ENCODE measurements around the gene CLIC5. TPM values are rescaled to one million over a fixed set of nuclear protein-coding genes. Genes with fewer than 3 reads are reported as not detected.
A peak's percentile ranks its signal among the peaks of the same experiment; 100 is the strongest.

The CLIC5 gene
- total RNA-seq, 1 donor from 2014 or later: 1.1 TPM

DNA sequence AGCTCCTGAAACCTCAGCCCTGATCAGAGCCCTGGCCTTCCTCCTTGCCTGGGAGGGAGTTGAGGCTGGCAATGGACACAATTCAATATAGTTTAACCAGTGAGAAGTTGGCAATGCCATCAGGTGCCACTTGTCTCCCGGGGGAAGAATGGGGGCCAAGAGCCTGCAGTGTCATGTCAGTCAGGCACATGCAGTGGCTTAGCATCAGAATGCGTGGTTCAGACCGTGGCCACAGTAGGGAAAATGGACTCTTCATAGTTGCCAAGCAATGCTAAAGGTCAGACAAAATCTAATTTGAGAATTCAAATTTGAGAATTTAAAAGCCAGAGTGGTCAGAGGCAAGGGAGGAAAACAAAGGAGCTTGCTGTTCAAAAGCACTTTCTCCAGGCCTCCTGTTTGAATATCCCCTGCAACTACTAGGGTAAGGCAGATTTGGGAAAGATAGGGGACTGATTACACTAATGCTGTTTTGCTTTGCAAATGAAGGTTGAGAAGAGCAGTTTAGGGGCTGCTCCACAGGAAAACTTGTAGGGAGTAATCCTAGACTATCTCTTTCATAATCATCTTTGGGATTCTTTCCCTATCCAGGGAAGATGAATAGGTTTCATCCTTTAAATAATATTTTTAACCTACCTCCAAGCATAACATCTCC, 33.1 kb upstream of the CLIC5 start:
- Mint-ChIP-seq H3K9me3 (no peaks in the 10 kb centered on the region), H3K4me3 (no peak overlapping the region), H3K27ac (no peak overlapping the region)

DNA sequence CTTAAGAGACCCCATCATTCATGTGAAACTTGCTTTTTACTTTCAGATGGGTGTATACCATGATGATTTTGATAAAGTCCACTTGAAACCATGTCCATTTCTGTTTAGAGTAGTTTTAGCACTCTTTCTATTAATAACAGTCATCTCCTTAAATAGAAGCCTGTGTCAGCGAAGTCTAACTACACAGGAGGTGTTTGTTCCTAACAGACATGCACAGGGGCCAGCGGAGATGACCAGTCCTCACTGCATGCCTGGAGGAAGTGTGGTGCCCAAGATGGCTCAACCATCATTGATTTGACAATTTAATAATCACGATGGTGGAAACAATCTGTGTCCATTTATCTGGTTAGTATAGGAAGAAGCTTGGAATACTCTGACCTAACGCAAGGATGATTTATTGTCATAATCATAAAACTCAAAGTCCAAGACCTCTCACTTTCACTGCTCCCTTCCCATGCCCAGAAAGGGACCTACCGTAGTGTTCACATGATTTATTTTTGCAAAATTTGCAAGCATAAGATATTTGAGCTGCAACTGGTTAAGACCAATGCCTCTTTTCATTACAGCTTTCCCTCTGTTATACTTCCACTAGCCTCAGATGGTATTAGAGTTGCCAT, 31.0 kb upstream of the CLIC5 start:
- no peaks in the 10 kb centered on the region for H3K36me3 Mint-ChIP-seq (ENCODE audit: low read depth)
- intact Hi-C loops (cut with micrococcal nuclease): no loop called here
- no peak overlapping the region for H3K4me3 Mint-ChIP-seq

More for the DNA sequence above, 33.1 kb upstream of the CLIC5 start:
- H3K36me3 Mint-ChIP-seq (ENCODE audit: low read depth): no peaks in the 10 kb centered on the region
- peaks cover 11% of the 10 kb centered on the region for H3K4me1 Mint-ChIP-seq
- no peak for DNase-seq
- intact Hi-C loops (cut with micrococcal nuclease): no loop called here
- peaks cover 1% of the 10 kb centered on the region for H3K27me3 Mint-ChIP-seq

DNA sequence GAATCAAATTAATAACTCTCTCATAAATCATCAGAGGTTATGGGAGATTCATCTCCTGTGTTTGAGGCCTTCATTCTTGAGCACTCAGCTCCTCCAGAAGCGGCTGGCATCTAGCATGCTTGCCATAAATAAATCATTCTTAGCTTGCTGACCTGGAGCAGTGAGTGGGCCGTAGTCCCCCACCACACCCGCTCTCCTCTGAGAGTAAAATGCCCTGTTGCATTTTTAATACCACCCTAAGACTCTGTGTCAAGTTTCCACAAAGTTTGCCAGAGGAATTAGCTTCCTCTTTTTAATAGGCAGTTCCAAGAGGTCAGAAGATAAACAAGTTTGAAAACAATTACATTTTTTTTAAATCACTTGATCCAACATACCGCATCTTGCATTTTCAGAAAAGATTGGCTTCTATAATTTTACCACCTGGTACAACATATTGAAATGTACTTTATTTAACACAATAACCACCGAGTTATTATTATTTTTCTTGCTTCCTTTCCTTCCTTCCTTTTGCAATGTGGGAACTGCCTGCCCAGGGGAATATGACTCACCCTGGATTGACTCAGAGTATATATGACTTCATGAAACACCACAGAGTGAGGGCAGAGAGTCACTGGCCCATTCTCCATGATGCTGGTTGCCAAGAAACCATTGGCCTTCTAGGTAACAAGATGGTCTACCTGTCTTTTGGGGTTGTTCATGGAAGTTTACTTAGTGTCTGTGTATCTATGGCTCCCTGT, 29.4 kb upstream of the CLIC5 start:
- no peak overlapping the region for H3K4me3 Mint-ChIP-seq
- H3K27me3 Mint-ChIP-seq: no peaks in the 10 kb centered on the region
- no peaks in the 10 kb centered on the region for H3K36me3 Mint-ChIP-seq (ENCODE audit: low read depth)
- no peak overlapping the region for H3K27ac Mint-ChIP-seq
- no peak for DNase-seq
- intact Hi-C loops (cut with micrococcal nuclease): no loop called here
- H3K4me1 Mint-ChIP-seq: peaks cover 3% of the 10 kb centered on the region
- no peaks in the 10 kb centered on the region for H3K9me3 Mint-ChIP-seq

More for the DNA sequence above, 31.0 kb upstream of the CLIC5 start:
- Mint-ChIP-seq H3K27me3 (peaks cover 1% of the 10 kb centered on the region), H3K9me3 (no peaks in the 10 kb centered on the region), H3K27ac (no peak overlapping the region), H3K4me1 (peaks cover 3% of the 10 kb centered on the region)
- no peak for DNase-seq

DNA sequence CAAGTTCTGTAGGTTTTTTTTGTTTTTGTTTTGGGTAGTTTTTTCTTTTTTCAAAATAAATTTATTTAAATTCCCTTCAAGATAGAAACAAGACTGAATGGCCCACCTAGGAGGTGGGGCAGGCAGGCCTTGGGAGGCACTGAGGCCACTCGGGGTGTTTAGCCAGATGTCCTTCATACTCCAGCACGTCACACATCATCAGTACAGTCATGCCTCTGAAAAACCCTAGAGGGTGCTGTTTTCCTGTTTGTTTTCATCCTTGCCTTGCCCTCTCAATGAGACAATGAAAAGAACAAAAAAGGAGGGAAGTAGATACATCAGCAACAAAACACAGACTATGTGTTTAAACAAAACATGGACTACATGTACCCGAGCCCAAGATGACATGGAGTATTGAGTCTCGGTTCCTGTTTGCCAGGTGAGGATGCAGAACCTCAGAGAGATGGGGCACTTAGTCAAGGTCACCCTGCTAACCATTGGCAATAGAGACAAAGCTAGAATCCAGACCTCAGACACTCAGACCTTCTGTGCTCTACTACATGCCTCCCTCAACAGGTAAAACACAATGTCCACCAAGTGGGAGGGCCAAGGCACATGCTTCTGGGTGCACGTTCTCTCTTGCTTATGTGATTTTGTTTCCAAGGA, 26.8 kb upstream of the CLIC5 start:
- no peak overlapping the region for H3K27ac Mint-ChIP-seq
- no peaks in the 10 kb centered on the region for H3K36me3 Mint-ChIP-seq (ENCODE audit: low read depth)
- no peaks in the 10 kb centered on the region for H3K9me3 Mint-ChIP-seq
- intact Hi-C loops (cut with micrococcal nuclease): loop anchor here (1.0 kb wide), 1 partner anchor 368 kb away; no protein-coding TSS in a partner anchor
- peaks cover 3% of the 10 kb centered on the region for H3K4me1 Mint-ChIP-seq
- DNase-seq: peak; percentile 73
- no peak overlapping the region for H3K4me3 Mint-ChIP-seq
- H3K27me3 Mint-ChIP-seq: no peaks in the 10 kb centered on the region

DNA sequence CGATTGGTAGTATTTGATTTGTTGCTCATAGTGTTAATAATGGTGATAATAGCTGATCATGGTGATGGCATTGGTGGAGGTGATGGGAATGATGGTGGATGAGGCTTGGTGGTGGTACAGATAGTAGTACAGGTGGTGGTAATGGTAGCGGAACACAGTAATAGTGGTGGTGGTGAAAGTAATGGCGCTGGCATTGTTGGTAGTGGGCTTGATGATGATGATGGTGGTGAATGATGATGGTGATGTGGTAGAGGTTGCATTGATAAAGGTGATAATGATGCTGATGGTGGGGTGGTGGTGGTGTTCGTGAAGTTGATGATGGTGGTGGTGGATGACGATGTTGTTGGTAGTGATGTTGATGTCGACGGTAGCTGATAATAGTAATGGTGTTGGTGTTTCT, 24.6 kb upstream of the CLIC5 start:
- no peaks in the 10 kb centered on the region for H3K27me3 Mint-ChIP-seq
- peak; percentile 27 for DNase-seq
- no peaks in the 10 kb centered on the region for H3K9me3 Mint-ChIP-seq
- no peak overlapping the region for H3K27ac Mint-ChIP-seq
- no peak overlapping the region for H3K4me3 Mint-ChIP-seq
- peaks cover 1% of the 10 kb centered on the region for H3K4me1 Mint-ChIP-seq
- H3K36me3 Mint-ChIP-seq (ENCODE audit: low read depth): no peaks in the 10 kb centered on the region
- intact Hi-C loops (cut with micrococcal nuclease): no loop called here

DNA sequence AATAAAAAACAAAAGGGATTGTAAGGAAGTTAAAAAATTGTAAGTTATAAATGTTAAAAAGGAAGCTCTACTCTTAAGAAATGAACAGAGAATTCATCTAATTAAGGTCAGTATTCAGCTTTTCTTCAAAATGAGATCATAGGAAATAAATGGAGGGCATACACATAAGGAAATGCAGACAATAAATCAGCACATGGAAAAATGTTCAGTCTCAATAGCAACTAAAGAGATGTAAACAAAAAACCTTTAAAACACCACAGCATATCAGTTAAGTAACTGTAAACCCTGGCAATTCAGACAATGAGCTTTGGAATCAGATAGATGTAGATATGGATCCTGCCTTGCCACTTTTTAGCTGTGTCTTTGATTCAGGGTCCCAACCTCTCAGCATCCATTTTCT, 24.0 kb upstream of the CLIC5 start:
- Mint-ChIP-seq H3K4me3 (no peak overlapping the region), H3K27ac (no peak overlapping the region), H3K27me3 (no peaks in the 10 kb centered on the region), H3K9me3 (no peaks in the 10 kb centered on the region), H3K36me3 (ENCODE audit: low read depth) (no peaks in the 10 kb centered on the region), H3K4me1 (no peaks in the 10 kb centered on the region)
- intact Hi-C loops (cut with micrococcal nuclease): no loop called here
- DNase-seq: no peak

DNA sequence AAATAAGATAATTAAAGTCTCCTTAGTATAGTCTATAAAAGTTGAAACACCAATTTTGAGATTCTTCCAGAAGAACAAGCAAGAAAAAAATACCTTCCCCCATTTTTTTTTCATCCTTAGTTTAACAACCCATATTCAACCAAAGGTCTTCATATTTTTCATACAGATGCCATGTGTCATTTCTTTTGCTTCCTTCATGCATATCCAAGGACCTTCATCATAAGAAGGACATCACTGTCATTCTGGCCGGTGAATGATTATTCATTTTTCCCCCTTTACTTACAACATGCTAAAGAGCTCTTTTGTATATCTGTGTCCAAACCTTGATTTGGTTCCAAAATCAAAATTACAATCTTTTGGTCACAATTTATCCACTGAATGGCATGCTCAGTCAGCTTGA, 21.3 kb upstream of the CLIC5 start:
- no peak overlapping the region for H3K4me3 Mint-ChIP-seq
- H3K27me3 Mint-ChIP-seq: no peaks in the 10 kb centered on the region
- no peak for DNase-seq
- no peaks in the 10 kb centered on the region for H3K36me3 Mint-ChIP-seq (ENCODE audit: low read depth)
- no peaks in the 10 kb centered on the region for H3K4me1 Mint-ChIP-seq
- H3K27ac Mint-ChIP-seq: no peak overlapping the region
- intact Hi-C loops (cut with micrococcal nuclease): no loop called here
- no peaks in the 10 kb centered on the region for H3K9me3 Mint-ChIP-seq

DNA sequence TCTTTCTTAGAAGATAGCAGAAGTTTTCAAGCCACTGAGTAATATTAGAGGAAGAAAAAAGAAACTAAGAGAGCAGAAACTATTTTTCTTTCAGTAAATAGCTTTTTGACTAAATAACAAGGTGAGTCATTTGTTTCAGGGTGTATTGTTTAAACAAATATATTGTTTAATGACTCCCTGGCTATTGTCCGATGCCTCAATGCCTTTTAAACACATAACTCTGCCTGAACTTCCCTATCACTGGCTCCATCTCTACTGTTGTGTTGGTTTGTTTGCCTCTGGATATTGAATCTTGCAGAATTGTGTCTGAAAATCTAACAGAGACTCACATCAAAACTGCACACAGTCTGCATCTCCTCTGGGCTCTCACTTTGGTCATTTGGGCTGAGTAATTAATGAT, 19.6 kb upstream of the CLIC5 start:
- Mint-ChIP-seq H3K27ac (no peak overlapping the region), H3K4me1 (no peaks in the 10 kb centered on the region), H3K9me3 (no peaks in the 10 kb centered on the region), H3K36me3 (ENCODE audit: low read depth) (no peaks in the 10 kb centered on the region), H3K4me3 (no peak overlapping the region), H3K27me3 (peaks cover 5% of the 10 kb centered on the region)
- no peak for DNase-seq
- intact Hi-C loops (cut with micrococcal nuclease): no loop called here

DNA sequence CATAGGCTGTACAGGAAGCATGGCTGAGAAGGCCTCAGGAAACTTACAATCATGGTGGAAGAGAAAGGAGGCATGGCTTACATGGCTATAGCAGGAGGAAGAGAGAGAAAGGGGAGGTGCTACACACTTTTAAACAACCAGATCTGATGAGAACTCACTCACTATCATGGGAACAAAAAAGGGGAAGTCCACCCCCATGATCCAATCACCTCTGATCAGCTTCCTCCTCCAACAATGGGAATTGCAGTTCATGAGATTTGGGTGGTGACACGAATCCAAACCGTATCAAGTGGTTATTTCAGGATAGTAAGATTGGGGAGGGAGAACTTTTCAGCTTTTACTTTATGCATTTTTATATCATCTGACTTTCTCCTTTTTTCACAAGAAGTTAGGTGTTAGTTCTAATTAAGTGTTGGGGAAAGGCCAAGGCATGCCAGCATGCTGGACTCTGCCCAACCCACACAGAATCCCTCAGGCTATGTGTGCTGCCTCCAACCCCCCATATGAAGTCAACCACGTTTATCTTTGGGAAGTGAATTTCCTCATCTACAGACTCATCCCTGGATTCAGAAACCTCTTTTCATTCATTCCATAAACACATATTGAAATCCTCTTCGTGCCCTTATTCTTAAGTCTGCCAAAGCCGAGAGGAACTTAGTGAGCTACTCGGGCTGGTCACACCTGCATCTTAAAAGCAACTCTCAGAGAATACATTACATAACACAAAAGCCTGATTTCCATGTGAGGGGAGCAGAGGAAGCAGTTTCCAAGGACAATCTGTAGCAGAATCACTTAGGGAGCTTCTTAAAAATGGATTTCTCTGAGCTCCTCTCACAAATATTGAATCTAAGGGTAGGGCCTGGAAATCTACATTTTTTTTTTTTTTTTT, 16.7 kb upstream of the CLIC5 start:
- H3K4me3 Mint-ChIP-seq: no peak overlapping the region
- peak; percentile 38 for DNase-seq
- H3K9me3 Mint-ChIP-seq: no peaks in the 10 kb centered on the region
- H3K4me1 Mint-ChIP-seq: no peaks in the 10 kb centered on the region
- H3K27me3 Mint-ChIP-seq: peaks cover 21% of the 10 kb centered on the region
- no peaks in the 10 kb centered on the region for H3K36me3 Mint-ChIP-seq (ENCODE audit: low read depth)
- intact Hi-C loops (cut with micrococcal nuclease): no loop called here
- H3K27ac Mint-ChIP-seq: no peak overlapping the region

DNA sequence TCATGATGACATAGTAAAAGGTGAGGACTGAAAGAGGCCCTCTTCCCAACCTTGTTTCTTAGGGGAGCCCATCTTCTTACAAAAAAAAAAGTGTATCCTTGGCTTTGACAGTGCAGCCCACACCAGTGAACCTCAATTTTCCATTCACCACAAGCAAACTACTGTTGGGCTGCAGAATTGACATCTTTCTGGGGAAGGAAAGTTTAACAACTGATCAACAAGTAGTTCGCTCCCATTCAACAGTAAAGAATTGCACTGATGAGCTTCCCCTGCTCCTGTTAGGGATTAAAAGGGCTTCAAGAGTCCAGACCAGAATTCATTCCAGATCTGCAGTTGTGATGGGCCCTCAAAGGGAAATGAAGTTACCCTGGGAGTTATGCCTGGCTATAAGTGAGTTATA, 13.9 kb upstream of the CLIC5 start:
- Mint-ChIP-seq H3K36me3 (ENCODE audit: low read depth) (no peaks in the 10 kb centered on the region), H3K4me3 (no peak overlapping the region), H3K27me3 (peaks cover 31% of the 10 kb centered on the region), H3K27ac (no peak overlapping the region), H3K4me1 (no peaks in the 10 kb centered on the region), H3K9me3 (no peaks in the 10 kb centered on the region)
- intact Hi-C loops (cut with micrococcal nuclease): no loop called here
- DNase-seq: peak; percentile 34

DNA sequence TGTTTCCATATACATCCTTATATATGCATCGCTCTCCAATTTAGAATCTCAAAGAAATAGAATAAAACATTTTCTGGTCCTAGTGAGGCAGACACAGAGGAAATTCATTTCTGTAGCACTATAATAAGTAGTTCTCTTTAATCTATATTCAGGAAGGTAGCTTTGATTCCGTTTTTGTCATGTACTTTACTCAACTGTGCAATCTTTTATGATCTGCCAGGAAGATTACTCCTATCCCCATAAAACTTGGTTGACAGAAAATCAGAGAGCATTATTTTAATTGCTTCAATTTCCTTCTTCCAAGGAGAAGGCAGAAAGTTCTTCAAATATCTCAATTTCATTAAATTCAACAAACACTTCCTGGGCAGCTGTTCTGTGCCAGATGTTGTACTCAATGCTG, 10.6 kb upstream of the CLIC5 start:
- no peak overlapping the region for H3K27ac Mint-ChIP-seq
- no peaks in the 10 kb centered on the region for H3K36me3 Mint-ChIP-seq (ENCODE audit: low read depth)
- DNase-seq: peak; percentile 8
- intact Hi-C loops (cut with micrococcal nuclease): no loop called here
- peaks cover 37% of the 10 kb centered on the region for H3K27me3 Mint-ChIP-seq
- no peak overlapping the region for H3K4me3 Mint-ChIP-seq
- no peaks in the 10 kb centered on the region for H3K9me3 Mint-ChIP-seq
- peaks cover 11% of the 10 kb centered on the region for H3K4me1 Mint-ChIP-seq

DNA sequence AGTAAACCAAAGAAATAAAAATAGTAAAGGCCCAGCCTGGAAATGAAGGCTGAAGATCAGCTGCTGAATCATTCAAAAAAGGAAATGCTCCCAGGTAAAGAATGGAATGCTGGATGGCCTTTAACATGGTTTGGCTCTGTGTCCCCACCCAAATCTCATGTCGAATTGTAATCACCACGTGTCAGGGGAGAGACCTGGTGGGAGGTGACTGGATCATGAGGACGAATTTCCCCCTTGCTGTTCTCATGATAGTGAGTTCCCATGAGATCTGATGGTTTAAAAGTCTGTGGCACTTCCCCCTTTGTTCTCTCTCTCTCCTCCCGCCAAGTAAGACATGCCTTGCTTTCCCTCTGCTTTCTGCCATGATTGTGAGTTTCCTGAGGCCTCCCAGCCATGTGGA, 9.9 kb upstream of the CLIC5 start:
- no peak overlapping the region for H3K27ac Mint-ChIP-seq
- H3K9me3 Mint-ChIP-seq: peaks cover 4% of the 10 kb centered on the region
- peaks cover 11% of the 10 kb centered on the region for H3K4me1 Mint-ChIP-seq
- intact Hi-C loops (cut with micrococcal nuclease): no loop called here
- no peak overlapping the region for H3K4me3 Mint-ChIP-seq
- DNase-seq: peak; percentile 41
- no peaks in the 10 kb centered on the region for H3K36me3 Mint-ChIP-seq (ENCODE audit: low read depth)
- H3K27me3 Mint-ChIP-seq: peaks cover 38% of the 10 kb centered on the region

DNA sequence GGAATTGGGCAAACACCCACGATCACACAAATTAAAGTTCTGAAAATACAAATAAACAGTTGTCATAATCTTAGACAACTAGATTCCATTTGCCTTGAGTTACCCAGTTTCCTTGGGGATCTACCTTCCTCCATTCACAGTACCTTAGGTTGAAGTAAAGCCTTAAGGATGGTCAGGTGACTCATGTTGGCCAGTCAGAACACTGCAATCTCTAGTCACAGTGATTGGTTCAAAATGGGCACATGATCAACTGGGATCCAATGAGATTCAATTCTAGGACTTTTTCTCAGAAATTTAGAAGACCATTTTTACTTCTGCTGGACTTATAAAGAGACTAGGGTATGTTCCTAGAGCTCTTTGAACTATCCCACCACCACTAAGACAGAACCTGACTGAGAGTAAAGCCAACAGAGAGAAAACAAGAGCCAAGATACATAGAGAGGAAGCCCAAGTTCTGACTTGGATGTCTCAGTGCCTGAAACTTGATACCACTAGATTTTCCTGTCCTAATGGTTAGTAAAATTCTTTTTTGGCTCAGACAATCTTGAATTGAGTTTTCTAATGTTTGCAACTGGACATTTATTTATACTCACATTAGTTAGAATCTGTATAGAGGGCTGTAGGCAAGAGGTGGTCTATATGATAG, 8.6 kb upstream of the CLIC5 start:
- intact Hi-C loops (cut with micrococcal nuclease): no loop called here
- Mint-ChIP-seq H3K9me3 (peaks cover 4% of the 10 kb centered on the region), H3K27ac (no peak overlapping the region), H3K4me1 (peaks cover 11% of the 10 kb centered on the region), H3K27me3 (peaks cover 32% of the 10 kb centered on the region), H3K36me3 (ENCODE audit: low read depth) (no peaks in the 10 kb centered on the region), H3K4me3 (no peak overlapping the region)
- peak; percentile 22 for DNase-seq
